Neuronal stem cell (in vitro differentiated cells): Measurements from ENCODE around the gene SGTA.
A peak's percentile ranks its signal among the peaks of the same experiment; 100 is the strongest.

ENCODE experiments used
- DNase-seq: peaks from one replicate; pipeline ENCODE4 v3.0.0-alpha.2; 2013; ENCODE audit warnings: low spot score
- H2AFZ ChIP-seq: one replicate; pipeline ENCODE4 v1.6.1; 2013; ENCODE audit warnings: mild to moderate bottlenecking, low read length, inconsistent platforms
- H2AK5ac ChIP-seq: 2 replicates; pipeline ENCODE4 v1.6.1; 2013; ENCODE audit warnings: low read depth, mild to moderate bottlenecking, inconsistent platforms, low read length, moderate library complexity, mixed read lengths
- H2BK120ac ChIP-seq: 2 replicates; pipeline ENCODE4 v1.6.1; 2013; ENCODE audit warnings: low read depth, mild to moderate bottlenecking, inconsistent platforms, low read length, moderate library complexity, mixed read lengths
- H2BK12ac ChIP-seq: one replicate; pipeline ENCODE4 v1.6.1; 2013; ENCODE audit warnings: low read length, inconsistent platforms
- H2BK15ac ChIP-seq: 2 replicates; pipeline ENCODE4 v1.6.1; 2013; ENCODE audit warnings: mild to moderate bottlenecking, low read length, inconsistent platforms, mixed read lengths
- H2BK5ac ChIP-seq: one replicate; pipeline ENCODE4 v1.6.1; 2013; ENCODE audit warnings: inconsistent platforms, mild to moderate bottlenecking, low read length, moderate library complexity
- H3K14ac ChIP-seq: one replicate; pipeline ENCODE4 v1.6.1; 2013; ENCODE audit warnings: low read length, inconsistent platforms
- H3K18ac ChIP-seq: 2 replicates; pipeline ENCODE4 v1.6.1; 2013; ENCODE audit warnings: low read length, inconsistent platforms
- H3K23ac ChIP-seq: 2 replicates; pipeline ENCODE4 v1.6.1; 2013; ENCODE audit warnings: low read depth, mild to moderate bottlenecking, mixed read lengths, low read length, inconsistent platforms; ENCODE audit not compliant: poor library complexity
- H3K27ac ChIP-seq: replicated peaks from 3 replicates; pipeline ENCODE4 v1.5.1; 2013; ENCODE audit warnings: low read length, inconsistent platforms
- H3K27me3 ChIP-seq, 3 experiments: 2 replicates each; pipeline ENCODE4 v1.6.1; 2013; ENCODE audit warnings: low read length in 3 of 3, mild to moderate bottlenecking in 2 of 3, inconsistent platforms in 1 of 3, low read depth in 1 of 3, mixed read lengths in 1 of 3, moderate library complexity in 1 of 3; ENCODE audit not compliant: control insufficient read depth in 3 of 3, insufficient read depth in 3 of 3
- H3K36me3 ChIP-seq, 2 donors: replicated peaks in 1 of 2; 2 replicates each; pipeline ENCODE4 v1.6.1; 2013; ENCODE audit warnings: low read length in 2 of 2; ENCODE audit not compliant: control insufficient read depth in 2 of 2, insufficient read depth in 2 of 2
- H3K4ac ChIP-seq: 2 replicates; pipeline ENCODE4 v1.6.1; 2013; ENCODE audit warnings: inconsistent platforms, mild to moderate bottlenecking, low read length, moderate library complexity
- H3K4me1 ChIP-seq, 2 donors: 1 replicate in 1 of 2; 2 replicates in 1 of 2; pipeline ENCODE4 v1.6.1; 2013; ENCODE audit warnings: low read length in 2 of 2, low read depth in 1 of 2; ENCODE audit not compliant: control insufficient read depth in 2 of 2, insufficient read depth in 1 of 2
- H3K4me2 ChIP-seq: one replicate; pipeline ENCODE4 v1.6.1; 2013; ENCODE audit warnings: mild to moderate bottlenecking, low read length, inconsistent platforms; ENCODE audit not compliant: insufficient read depth, poor library complexity, severe bottlenecking
- H3K4me3 ChIP-seq, 2 donors: 2 replicates each; pipeline ENCODE4 v1.5.1; 2013; ENCODE audit warnings: low read length in 2 of 2, mild to moderate bottlenecking in 2 of 2, inconsistent platforms in 1 of 2, moderate library complexity in 1 of 2
- H3K79me1 ChIP-seq: one replicate; pipeline ENCODE4 v1.6.1; 2013; ENCODE audit warnings: low read depth, mild to moderate bottlenecking, inconsistent platforms, low read length, moderate library complexity
- H3K9ac ChIP-seq: one replicate; pipeline ENCODE4 v1.6.1; 2013; ENCODE audit warnings: mild to moderate bottlenecking, low read depth, low read length, inconsistent platforms; ENCODE audit not compliant: poor library complexity
- H3K9me3 ChIP-seq, 2 donors: replicated peaks in 1 of 2; 2 replicates each; pipeline versions ENCODE3 to v1.6.1; 2013; ENCODE audit warnings: low read length in 2 of 2, mild to moderate bottlenecking in 2 of 2, inconsistent platforms in 1 of 2, low read depth in 1 of 2, mixed read lengths in 1 of 2, moderate library complexity in 1 of 2; ENCODE audit not compliant: control insufficient read depth in 2 of 2, insufficient read depth in 1 of 2
- H4K8ac ChIP-seq: one replicate; pipeline ENCODE4 v1.6.1; 2013; ENCODE audit warnings: low read depth, mild to moderate bottlenecking, inconsistent platforms, low read length, moderate library complexity
- H4K91ac ChIP-seq: one replicate; pipeline ENCODE4 v1.6.1; 2013; ENCODE audit warnings: low read length, low read depth, mild to moderate bottlenecking, inconsistent platforms; ENCODE audit not compliant: poor library complexity
- WGBS, 2 donors: extraction: QIAGEN DNeasy Blood & Tissue Kit; methylation state at CpG; one replicate each; pipeline ENCODE4 v1.1.7; 2013; ENCODE audit warnings: missing lambda C conversion rate in 2 of 2, mixed read lengths in 1 of 2; ENCODE audit not compliant: insufficient read length in 2 of 2, insufficient replicate concordance in 1 of 2; ENCODE audit errors: extremely low coverage in 2 of 2; 5-methylcytosine and 5-hydroxymethylcytosine counted together

The SGTA gene

GRCh38 chr19:2723747-2724146 lies 59.3 kb downstream of the SGTA start:
- Histone ChIP-seq H3K4me2 (no peak overlapping the region), H3K14ac (peak overlapping the region; percentile 31), H3K18ac (no peak overlapping the region), H3K23ac (no peak overlapping the region), H2AK5ac (no peak overlapping the region), H3K4me3 (no peak overlapping the region), H2BK120ac (no peak overlapping the region), H2BK12ac (no peak overlapping the region), H3K9me3 (peaks cover 0 to 1% of the 10 kb centered on the region in 2 donors), H3K27ac (no peak overlapping the region), H3K79me1 (no peaks in the 10 kb centered on the region), H2BK15ac (no peak overlapping the region), H3K9ac (no peak overlapping the region), H4K91ac (no peak overlapping the region), H3K27me3 (peaks cover 2 to 43% (median 23%) of the 10 kb centered on the region in 3 experiments), H3K36me3 (no peaks in the 10 kb centered on the region), H2AFZ (no peak overlapping the region), H3K4me1 (peaks cover 9 to 12% of the 10 kb centered on the region in 2 donors), H2BK5ac (no peak overlapping the region), H4K8ac (no peak overlapping the region), H3K4ac (no peak overlapping the region)
- no peak for DNase-seq
- WGBS, 2 donors: no CpG with 5 or more reads among the region's 14 CpGs

- H3K27me3 ChIP-seq: peaks cover 2 to 43% (median 23%) of the 10 kb centered on the region in 3 experiments
- no CpG with 5 or more reads among the region's 13 CpGs for WGBS, 2 donors
- H3K18ac ChIP-seq: peak overlapping the region; percentile 38
- no peaks in the 10 kb centered on the region for H3K79me1 ChIP-seq
- DNase-seq: no peak
- H3K23ac ChIP-seq: peak overlapping the region; percentile 80
- no peak overlapping the region for H2AK5ac ChIP-seq
- no peak overlapping the region for H2AFZ ChIP-seq
- H2BK15ac ChIP-seq: no peak overlapping the region
- H3K36me3 ChIP-seq: no peaks in the 10 kb centered on the region
- H2BK12ac ChIP-seq: no peak overlapping the region
- H2BK5ac ChIP-seq: peak overlapping the region; percentile 5
- H2BK120ac ChIP-seq: no peak overlapping the region
- no peak overlapping the region for H3K9ac ChIP-seq
- no peak overlapping the region for H3K4me2 ChIP-seq
- H3K27ac ChIP-seq: no peak overlapping the region
- H3K4me3 ChIP-seq: no peak overlapping the region
- peaks cover 9 to 12% of the 10 kb centered on the region in 2 donors for H3K4me1 ChIP-seq
- no peak overlapping the region for H4K91ac ChIP-seq
- H3K14ac ChIP-seq: no peak overlapping the region
- H3K4ac ChIP-seq: no peak overlapping the region
- H3K9me3 ChIP-seq: peaks cover 0 to 1% of the 10 kb centered on the region in 2 donors
- peak overlapping the region; percentile 17 for H4K8ac ChIP-seq
Observed at GRCh38 chr19:2723345-2723715, 59.7 kb downstream of the SGTA start.

- Histone ChIP-seq H3K79me1 (no peaks in the 10 kb centered on the region), H2BK15ac (no peak overlapping the region), H3K36me3 (no peaks in the 10 kb centered on the region), H3K23ac (peak overlapping the region; percentile 80), H3K4me3 (no peak overlapping the region), H3K27me3 (peaks cover 2 to 41% (median 23%) of the 10 kb centered on the region in 3 experiments), H3K4me1 (peaks cover 9 to 12% of the 10 kb centered on the region in 2 donors), H3K18ac (peak overlapping the region; percentile 38), H2BK12ac (no peak overlapping the region), H3K14ac (no peak overlapping the region), H3K4ac (no peak overlapping the region), H2BK120ac (no peak overlapping the region), H2BK5ac (peak overlapping the region; percentile 39), H3K9ac (no peak overlapping the region), H3K9me3 (peaks cover 0 to 1% of the 10 kb centered on the region in 2 donors), H2AK5ac (peak overlapping the region; percentile 81), H3K4me2 (no peak overlapping the region), H3K27ac (no peak overlapping the region), H4K8ac (peak overlapping the region; percentile 17), H4K91ac (no peak overlapping the region), H2AFZ (no peak overlapping the region)
- WGBS, 2 donors: no CpG with 5 or more reads among the region's 28 CpGs
- no peak for DNase-seq
Observed at GRCh38 chr19:2722541-2723344, 60.3 kb downstream of the SGTA start.
